GM18951 (cell line): ENCODE measurements around the gene LRIG1.

ENCODE experiments used
- POLR2A ChIP-seq: IDR thresholded peaks from 4 replicates; pipeline ENCODE4 v1.6.1; 2011; ENCODE audit warnings: mild to moderate bottlenecking; ENCODE audit not compliant: insufficient read length, insufficient read depth; ENCODE audit errors: extremely low read depth
- in situ Hi-C: fragments of 300-500 bp; cut with MboI; formaldehyde crosslinking; loops from one replicate; pipeline ENCODE4 v1.12.0; 2022; ENCODE audit warnings: low sequenced_read_pairs, mixed read lengths, inconsistent platforms; ENCODE audit not compliant: unreplicated experiment

The LRIG1 gene

DNA sequence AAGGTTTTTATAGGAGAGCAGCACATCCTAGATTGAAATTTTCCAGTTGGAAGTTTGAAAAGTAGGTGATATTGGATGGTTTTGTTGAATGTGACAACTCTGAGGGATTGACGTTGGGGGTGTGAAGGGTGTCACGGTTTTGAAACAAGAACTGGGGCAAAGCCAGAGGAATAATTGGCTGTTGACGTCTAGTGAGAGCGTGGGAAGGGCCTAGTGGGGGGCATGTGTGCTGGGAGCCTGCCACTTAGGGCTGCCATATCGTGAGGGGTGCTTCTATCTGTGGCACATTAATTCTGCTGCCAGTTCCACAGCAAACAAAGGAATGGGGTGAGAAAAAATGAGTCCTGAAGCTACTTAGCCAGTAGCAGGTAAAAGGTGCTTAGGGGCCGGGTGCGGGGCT is 129.4 kb downstream of the LRIG1 start:
- in situ Hi-C loops = no loop called here

DNA sequence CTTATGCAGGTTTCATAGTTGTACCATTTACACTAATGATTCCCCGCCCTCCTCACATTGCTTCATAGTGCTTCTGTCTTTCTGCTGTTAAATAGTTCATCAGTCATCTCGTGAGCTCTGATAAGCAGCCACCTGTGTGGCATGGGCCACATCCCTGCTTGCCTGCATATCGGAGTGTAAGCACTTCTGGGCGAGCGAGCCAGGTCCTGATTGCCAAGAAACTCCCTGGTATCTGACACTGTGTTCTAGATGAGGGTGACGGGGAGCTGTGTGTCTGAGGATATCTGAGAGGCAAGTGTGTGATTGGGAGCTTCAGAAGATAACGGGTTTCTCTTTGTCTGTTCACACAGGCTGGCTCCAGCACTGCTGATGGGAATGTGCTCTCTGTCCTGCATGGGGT is 130.6 kb downstream of the LRIG1 start:
- TF ChIP-seq POLR2A = no peak
- in situ Hi-C loops = no loop called here

More for the DNA sequence above, 129.4 kb downstream of the LRIG1 start:
- TF ChIP-seq POLR2A = no peak

DNA sequence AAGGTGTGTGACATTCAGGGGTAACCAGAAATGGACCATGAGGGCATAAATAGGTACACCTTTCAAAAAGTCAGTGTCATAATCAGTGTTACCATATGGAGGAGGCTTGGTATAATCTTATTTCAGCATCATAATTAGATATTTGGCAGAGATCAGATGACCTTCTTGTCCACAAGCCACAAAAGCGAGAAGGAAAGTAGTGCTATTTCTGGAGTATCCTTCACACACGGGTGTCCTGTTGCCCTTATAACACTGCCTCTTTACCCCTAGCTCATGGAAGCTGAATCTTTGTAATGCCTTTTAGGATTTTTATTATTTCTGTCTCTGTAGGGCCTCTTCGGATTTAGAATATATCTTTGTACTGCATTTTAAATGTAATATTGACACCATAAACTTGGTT is 132.8 kb downstream of the LRIG1 start:
- in situ Hi-C loops = no loop called here
- TF ChIP-seq POLR2A = no peak

DNA sequence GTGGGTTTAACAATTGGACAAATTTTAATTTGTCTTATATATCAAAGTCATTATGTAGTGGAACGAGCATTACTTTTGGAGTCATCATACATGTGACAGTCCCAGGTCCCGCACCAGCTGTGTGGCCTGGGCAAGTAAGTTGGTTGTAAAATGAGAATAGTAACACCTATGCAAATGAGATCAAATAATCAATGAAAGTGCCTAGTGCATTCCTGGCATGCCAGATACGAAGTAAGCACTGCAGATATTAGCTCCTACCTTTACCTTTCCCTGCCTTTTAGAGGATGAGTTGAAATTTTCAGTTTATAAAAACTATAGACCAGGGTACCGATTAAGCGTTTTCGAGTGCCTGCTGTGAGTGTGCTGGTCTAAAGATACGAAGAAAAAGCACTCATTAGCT is 134.1 kb downstream of the LRIG1 start:
- TF ChIP-seq POLR2A = no peak
- in situ Hi-C loops = no loop called here

DNA sequence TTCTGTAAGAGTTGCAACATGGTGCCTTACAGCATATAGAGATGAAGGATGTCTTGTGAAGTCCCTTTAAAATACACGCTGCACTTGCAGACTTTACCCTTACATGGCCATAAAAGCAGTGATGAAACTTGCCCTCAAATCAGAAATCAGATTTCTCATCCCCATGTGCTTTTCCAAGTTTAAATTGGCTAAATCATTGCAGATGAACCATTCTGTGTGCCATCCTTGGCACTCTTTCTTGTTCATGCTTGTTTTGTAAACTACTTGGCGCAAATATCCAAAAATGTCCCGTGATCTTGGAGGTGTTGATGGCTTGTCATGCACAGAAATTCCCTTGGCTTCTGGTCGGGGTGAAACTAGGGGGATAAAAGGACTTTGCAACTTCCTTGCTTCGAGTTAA is 135.7 kb downstream of the LRIG1 start:
- no peak for TF ChIP-seq POLR2A
- in situ Hi-C loops = no loop called here

DNA sequence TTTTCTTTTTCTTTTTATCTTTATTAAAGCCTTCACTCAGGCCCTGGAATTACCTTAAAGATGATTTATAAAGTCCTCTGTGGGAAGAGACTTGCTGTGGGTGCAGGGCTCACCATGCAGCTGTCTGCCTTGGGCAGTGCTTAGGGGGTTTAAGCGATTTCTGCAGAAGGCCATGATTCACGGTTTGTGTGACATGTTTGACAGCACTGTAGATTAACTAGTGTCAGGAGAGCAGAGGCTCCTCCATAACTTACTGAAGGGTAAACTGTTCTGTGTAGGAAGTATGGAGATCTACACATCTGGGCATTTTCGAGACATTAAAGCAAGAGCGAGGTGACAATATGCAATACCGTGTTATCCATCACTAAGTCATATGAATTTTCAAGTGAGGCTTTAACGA is 137.7 kb downstream of the LRIG1 start:
- in situ Hi-C loops = no loop called here
- TF ChIP-seq POLR2A = no peak

DNA sequence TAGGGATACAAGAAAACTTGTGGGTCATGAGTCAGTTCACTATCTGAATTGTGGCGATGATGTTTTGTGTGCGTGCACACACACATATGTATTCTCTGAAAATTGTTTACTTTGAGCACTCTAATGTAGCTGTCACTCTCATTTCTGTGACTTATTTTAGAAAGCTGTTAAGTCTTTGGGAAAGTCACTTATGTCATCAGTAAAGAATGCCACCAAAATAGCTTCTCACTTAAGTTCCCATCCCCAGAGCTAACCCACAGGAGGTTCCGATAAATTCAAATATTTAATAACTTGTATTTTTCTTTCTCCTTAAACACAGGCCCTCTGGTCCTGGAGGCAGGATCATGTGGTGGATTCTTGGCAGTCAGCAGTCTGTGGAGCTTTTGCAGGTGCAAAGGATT is 138.3 kb downstream of the LRIG1 start:
- in situ Hi-C loops = no loop called here
- no peak for TF ChIP-seq POLR2A

DNA sequence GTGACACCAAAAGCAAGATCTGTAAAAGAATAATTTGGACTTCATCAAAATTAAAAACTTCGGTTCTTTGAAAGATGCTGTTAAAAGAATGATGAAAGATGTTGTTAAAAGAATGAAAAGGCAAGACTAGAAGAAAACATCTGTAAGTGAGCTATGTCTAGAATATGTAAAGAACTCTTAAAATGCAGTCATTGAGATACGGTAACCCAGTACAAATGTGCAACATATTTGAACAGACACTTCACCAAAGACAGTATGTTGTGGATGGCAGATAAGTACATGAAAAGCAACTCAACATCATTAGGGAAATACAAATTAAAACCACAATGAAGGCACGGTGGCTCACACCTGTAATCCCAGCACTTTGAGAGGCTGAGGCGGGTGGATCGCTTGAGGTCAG is 139.5 kb downstream of the LRIG1 start:
- TF ChIP-seq POLR2A = no peak
- in situ Hi-C loops = no loop called here

DNA sequence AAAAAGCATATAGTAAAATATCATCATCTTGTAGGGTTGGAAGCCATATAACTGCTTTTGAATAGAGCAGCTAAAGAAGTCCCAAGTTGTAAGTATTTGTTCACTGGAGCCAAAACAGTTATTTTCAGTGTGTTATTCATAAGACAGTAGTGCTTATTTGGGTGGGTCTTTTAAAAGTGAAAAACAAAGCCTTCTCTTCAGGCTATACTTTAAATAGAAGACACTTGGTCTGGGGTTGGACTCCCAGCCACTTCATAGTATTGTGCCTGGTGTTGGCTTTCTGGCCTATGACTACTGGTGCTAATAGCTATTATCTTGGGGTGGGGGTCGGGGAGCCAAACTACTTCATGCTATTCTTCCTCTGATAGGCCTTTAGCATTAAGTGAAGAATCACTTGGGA is 144.8 kb downstream of the LRIG1 start:
- in situ Hi-C loops = no loop called here

DNA sequence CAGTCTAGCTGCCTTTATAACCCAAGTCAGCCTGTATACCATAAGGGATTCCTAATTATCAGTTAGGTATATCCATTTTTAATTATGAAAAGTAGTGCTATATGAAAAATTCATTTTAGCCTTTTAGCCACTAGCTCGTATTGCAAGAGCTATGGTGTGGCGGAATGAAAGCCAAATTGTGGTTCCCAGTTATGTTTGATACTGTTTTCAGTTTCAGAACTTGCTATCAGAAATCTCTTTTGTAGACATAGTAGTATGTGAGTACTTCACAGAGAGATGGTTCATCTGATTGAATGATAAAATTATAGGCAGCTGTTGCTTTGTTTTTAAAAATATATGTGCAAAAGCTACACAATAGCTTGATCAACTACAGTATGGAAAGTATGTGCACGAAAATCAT is 145.4 kb downstream of the LRIG1 start:
- no peak for TF ChIP-seq POLR2A

More for the DNA sequence above, 144.8 kb downstream of the LRIG1 start:
- TF ChIP-seq POLR2A = no peak

DNA sequence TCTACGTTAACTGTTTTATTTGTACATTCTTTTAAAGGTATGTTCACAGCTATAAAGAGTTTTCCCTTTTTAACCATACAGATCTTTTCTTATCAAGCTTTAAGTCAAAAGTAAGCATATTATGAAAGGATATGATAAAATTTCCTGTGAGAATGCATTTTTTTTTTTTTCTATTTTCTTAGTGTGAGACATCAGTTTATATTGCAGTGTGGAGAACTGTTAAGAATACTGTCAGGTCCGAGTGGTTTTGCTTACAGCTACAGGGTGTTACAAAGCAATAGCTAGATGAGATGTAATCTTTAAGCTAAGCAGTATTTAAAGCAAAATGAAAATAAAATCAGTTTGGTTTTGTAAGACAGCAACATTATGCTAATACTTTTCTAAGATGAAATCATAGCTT is 146.8 kb downstream of the LRIG1 start:
- no peak for TF ChIP-seq POLR2A

More for the DNA sequence above, 145.4 kb downstream of the LRIG1 start:
- in situ Hi-C loops = no loop called here

DNA sequence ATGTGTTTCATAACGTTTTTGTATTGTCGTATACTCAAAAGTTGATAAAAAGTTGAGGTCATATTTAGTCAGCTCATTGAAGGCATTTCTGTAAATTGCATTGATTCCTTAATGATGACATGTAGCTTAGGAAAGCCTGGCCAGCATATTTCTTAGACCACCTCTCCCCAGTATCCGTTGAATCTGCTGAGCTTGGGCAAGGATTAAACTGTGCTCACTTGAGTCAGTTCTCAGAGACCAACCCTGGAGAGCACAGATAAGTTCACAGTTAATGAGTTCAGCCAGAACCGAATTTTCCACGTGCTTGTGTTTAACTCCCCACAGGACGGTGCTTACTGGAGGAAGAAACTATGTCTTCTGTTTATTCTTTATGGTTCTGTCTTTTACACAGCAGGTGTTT is 147.3 kb downstream of the LRIG1 start:
- in situ Hi-C loops = no loop called here
- TF ChIP-seq POLR2A = no peak

More for the DNA sequence above, 146.8 kb downstream of the LRIG1 start:
- in situ Hi-C loops = no loop called here

DNA sequence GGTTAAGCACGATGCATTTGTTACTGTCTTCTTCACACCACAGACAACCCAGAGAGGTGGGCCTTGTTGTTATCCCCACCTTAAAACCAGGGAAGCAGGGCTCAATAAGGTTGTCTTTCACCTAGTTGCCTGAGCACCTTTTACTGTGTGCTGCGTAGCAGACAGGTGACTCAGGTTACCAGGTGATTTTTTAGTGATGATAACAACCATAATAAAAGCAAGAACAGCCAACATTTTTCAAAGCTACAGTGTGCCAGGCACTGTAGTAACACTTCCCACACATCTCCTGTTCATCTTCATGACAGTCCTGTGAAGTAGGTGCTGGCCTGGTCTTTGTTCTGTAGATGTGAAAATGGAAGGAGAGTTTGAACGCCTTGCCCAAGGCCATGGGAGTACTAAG is 147.8 kb downstream of the LRIG1 start:
- in situ Hi-C loops = no loop called here
- TF ChIP-seq POLR2A = no peak

DNA sequence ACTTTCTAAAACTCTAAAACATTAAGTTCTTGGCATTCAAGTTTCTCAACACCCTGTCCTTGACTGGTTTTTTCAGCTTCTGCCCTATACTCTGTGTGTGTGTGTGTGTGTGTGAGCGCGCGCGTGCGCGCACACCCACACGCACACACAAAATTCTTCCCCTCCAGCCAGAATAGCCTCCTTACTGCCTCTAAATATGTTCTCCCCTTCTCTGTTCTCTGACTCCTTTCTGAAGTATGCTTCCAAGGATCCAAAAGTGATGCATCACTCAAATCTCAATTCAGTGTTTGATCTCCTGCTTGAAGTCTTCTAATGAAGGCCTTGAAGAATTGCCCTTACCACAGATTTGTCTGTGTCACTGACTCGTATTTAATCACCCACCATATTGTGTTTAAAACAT is 150.2 kb downstream of the LRIG1 start:
- in situ Hi-C loops = no loop called here
- no peak for TF ChIP-seq POLR2A

DNA sequence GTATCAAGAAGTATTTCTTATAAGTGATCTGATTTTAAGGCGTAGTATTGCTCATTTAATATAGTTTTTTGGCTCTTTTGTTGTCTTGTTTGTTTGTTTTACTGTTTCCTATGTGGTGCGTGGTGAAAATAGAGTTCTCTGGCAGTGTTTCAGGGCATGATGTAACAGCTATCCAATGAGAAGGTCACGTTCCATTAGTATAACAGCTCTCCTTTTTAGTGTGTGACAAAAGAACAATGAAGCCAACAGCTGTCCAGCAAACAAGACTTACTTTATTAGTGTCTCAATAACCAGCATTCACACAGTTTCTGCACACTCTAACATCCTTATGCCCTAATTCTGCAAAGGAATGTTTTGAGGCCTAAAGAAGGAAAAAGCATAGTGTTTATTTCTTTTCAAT is 152.1 kb downstream of the LRIG1 start:
- in situ Hi-C loops = no loop called here
- no peak for TF ChIP-seq POLR2A
